Heart left ventricle (tissue), 13 donors: Measurements from ENCODE around the gene EFCC1.

ENCODE experiments used
- CTCF ChIP-seq, 12 donors: fragments of 200-600 bp; sonication (generic) in 4 of 12; IDR thresholded peaks; one replicate each; pipeline versions ENCODE4 v1.5.0 to v1.8.0; 2018 to 2022; ENCODE audit warnings: antibody characterized with exemption in 12 of 12, mild to moderate bottlenecking in 5 of 12
- POLR2A ChIP-seq, 2 donors: fragments of 450-650 bp; IDR thresholded peaks; one replicate each; pipeline ENCODE4 v1.6.1; 2017; ENCODE audit warnings: antibody characterized with exemption in 2 of 2, mild to moderate bottlenecking in 2 of 2, moderate library complexity in 2 of 2
- donor health status: ischemic (EF 13 %, LVEDD 7.1; RV severe dilation, severe dysfunction).
- donor health status: DM: no; HTN: yes; CAD: no.
- donor health status: DM: no; HTN: no; CAD: no.
- donor health status: ischemic (EF 25% LVEDD 6.9; RV normal size, moderate dysfunction).
- donor health status: ischemic (EF 25% LVEDD 5.7; RV mildly dilated, moderate dysfunction).
- donor health status: ischemic (EF 35%, LVEDD 5.7; RV mildly dilated, moderate dysfunction).
- donor health status: nonischemic (EF 11% LVEDD 7.7; RV severe dilation, severe dysfunction).
- donor health status: DM: yes; HTN: yes; CAD: no.
- donor health status: PGD.
- donor health status: ischemic (EF 29% LVEDD 5.4; RV normal size, mild dysfunction).
- donor health status: nonischemic (EF 23%, LVEDD 6.1; RV moderate dilation, normal function).

- TF ChIP-seq CTCF (IDR thresholded peaks at IDR 0.05) (no peak), POLR2A (IDR thresholded peaks at IDR 0.05) (no peak)
These were observed 50.8 kb downstream of the EFCC1 start for GRCh38 chr3:129051871-129052340.
